Measurements from ENCODE around the gene RNU1-2. TPM values are rescaled to one million over a fixed set of nuclear protein-coding genes. Genes with fewer than 3 reads are reported as not detected.

Gene RNU1-2
- total and polyA plus RNA-seq, 2 of the 8 experiments (the other 6 are each of a cell fraction or from before 2014, with no cell fraction given): 145 to 1,303 TPM

DNA sequence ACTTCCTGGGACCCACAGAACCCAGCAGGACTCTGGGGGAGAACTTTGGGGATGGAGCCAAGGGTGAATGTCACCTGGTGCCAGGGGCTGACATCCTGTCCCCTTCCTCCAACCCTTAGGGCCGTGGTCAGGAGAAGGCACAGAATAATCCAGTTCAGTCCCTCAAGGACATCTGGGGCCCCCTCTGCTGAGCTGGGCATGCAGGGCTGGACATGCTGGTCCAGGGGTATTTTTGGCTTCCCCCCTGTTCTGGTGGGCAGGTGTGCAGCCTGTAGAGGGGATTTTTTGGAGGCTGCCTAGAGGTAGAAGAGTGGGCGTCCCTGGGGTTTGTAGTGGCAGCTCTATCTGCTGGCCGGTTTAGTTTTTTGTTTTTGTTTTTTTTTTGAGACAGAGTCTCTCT lies 22.6 kb downstream of the RNU1-2 start:
- DNase-seq (ENCODE audit: low read depth in 1 of 2, low spot score in 2 of 2) (no peak), FAIRE-seq (no peak)
- no peaks in the 10 kb centered on the region for H3K27me3 ChIP-seq (replicated peaks in 1 of 4; ENCODE audit: control insufficient read depth in 3 of 4, extremely low read depth in 1 of 4, insufficient read depth in 3 of 4, low read length in 3 of 4)
- 92% methylated on average over 2 of the region's 3 CpGs; no CpG with 5 or more reads in 1 of the 2 experiments for WGBS, 2 experiments (ENCODE audit: extremely low coverage in 1 of 2, insufficient coverage in 1 of 2, insufficient read length in 1 of 2, insufficient replicate concordance in 2 of 2, low coverage in 1 of 2, low lambda C conversion rate in 2 of 2, missing lambda C conversion rate in 1 of 2)
- H2AK5ac ChIP-seq (ENCODE audit: low read depth, low read length): no peak overlapping the region
- H3K9ac ChIP-seq (replicated peaks in 1 of 4; ENCODE audit: extremely low read depth in 1 of 4, low read depth in 3 of 4, low read length in 3 of 4): no peak overlapping the region
- H4K8ac ChIP-seq (ENCODE audit: extremely low read depth, insufficient read depth, low read length): no peak overlapping the region
- H3K9me3 ChIP-seq (ENCODE audit: insufficient read depth in 2 of 2, low read depth in 1 of 2, low read length in 1 of 2): no peaks in the 10 kb centered on the region
- H3K36me3 ChIP-seq (ENCODE audit: control insufficient read depth in 2 of 4, insufficient read depth in 4 of 4, low read length in 3 of 4): no peaks in the 10 kb centered on the region
- H2BK120ac ChIP-seq (replicated peaks; ENCODE audit: low read depth, low read length): no peak overlapping the region
- no peak overlapping the region for H2AFZ ChIP-seq (ENCODE audit: low read length)
- H2BK5ac ChIP-seq (ENCODE audit: low read depth, low read length): no peak overlapping the region
- peaks cover 5% of the 10 kb centered on the region; the same call in 1 of the 2 replicates for H3K79me1 ChIP-seq (ENCODE audit: low read depth, low read length)
- CTCF ChIA-PET (ENCODE audit: partially characterized antibody): interaction anchor here (2.4 kb wide), 1 partner anchor 12 kb away, joined by 6 read pairs; no protein-coding TSS in a partner anchor
- no peak overlapping the region for H2BK12ac ChIP-seq (ENCODE audit: low read depth, low read length)
- no peak overlapping the region for H4K91ac ChIP-seq (replicated peaks; ENCODE audit: insufficient read length, low read length)
- no peaks in the 10 kb centered on the region for H4K20me1 ChIP-seq (replicated peaks in 1 of 2; ENCODE audit: control insufficient read depth in 1 of 2, insufficient read depth in 2 of 2, low read length in 2 of 2)
- H3K4ac ChIP-seq (replicated peaks; ENCODE audit: insufficient read length, low read depth, low read length): no peak overlapping the region
- H3K23me2 ChIP-seq (ENCODE audit: low read depth, low read length): peaks cover 9% of the 10 kb centered on the region; the same call in 1 of the 2 replicates
- no peak overlapping the region for H2BK15ac ChIP-seq (ENCODE audit: low read length)
- peaks cover 0 to 14% of the 10 kb centered on the region in 2 experiments; a peak in 2 of 4 replicates for H3K79me2 ChIP-seq (ENCODE audit: control insufficient read depth in 1 of 2, insufficient read depth in 2 of 2, low read length in 2 of 2)
- POLR2A ChIA-PET (ENCODE audit: partially characterized antibody): interaction anchor here (2.1 kb wide), 1 partner anchor 14 kb away, joined by 9 read pairs; no protein-coding TSS in a partner anchor
- H4K5ac ChIP-seq (ENCODE audit: insufficient read length, low read depth, low read length): no peak overlapping the region
- peaks cover 0 to 30% (median 14%) of the 10 kb centered on the region in 4 experiments; a peak in 6 of 7 replicates for H3K4me1 ChIP-seq (replicated peaks in 1 of 4; ENCODE audit: control insufficient read depth in 3 of 4, insufficient read depth in 4 of 4, low read length in 3 of 4)
- H3K56ac ChIP-seq (replicated peaks; ENCODE audit: insufficient read length, low read depth, low read length): no peak overlapping the region
- no peak overlapping the region for H3K18ac ChIP-seq (ENCODE audit: extremely low read depth, low read length)
- H3K27ac ChIP-seq (ENCODE audit: low read depth, low read length): no peak overlapping the region
- no peak overlapping the region for H3K4me2 ChIP-seq (ENCODE audit: insufficient read depth in 1 of 2, low read depth in 2 of 2, low read length in 2 of 2)
- no peak overlapping the region for H3K14ac ChIP-seq (ENCODE audit: insufficient read length)
- H2BK20ac ChIP-seq (ENCODE audit: low read length): no peak overlapping the region
- no peak overlapping the region for H3K23ac ChIP-seq (ENCODE audit: insufficient read length)
- no peak overlapping the region for H3K4me3 ChIP-seq (ENCODE audit: extremely low read depth in 1 of 4, insufficient read depth in 2 of 4, low read depth in 3 of 4, low read length in 4 of 4)
- TF ChIP-seq, protein P1, sequence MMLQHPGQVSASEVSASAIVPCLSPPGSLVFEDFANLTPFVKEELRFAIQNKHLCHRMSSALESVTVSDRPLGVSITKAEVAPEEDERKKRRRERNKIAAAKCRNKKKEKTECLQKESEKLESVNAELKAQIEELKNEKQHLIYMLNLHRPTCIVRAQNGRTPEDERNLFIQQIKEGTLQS (IDR thresholded peaks at IDR 0.05; ENCODE audit: insufficient read depth, low read depth, low read length): no peak
- no peak for TF ChIP-seq RXRA (IDR thresholded peaks at IDR 0.05; ENCODE audit: insufficient read depth, low read depth, low read length)
- no peak for TF ChIP-seq POU5F1 (IDR thresholded peaks at IDR 0.05; ENCODE audit: low read depth, low read length)
- TF ChIP-seq BRCA1 (IDR thresholded peaks at IDR 0.05; ENCODE audit: low read depth, low read length): no peak
- TF ChIP-seq PHF8 (conservative IDR thresholded peaks at IDR 0.05; ENCODE audit: low read depth, low read length): no peak
- TF ChIP-seq HDAC2 (IDR thresholded peaks at IDR 0.05; ENCODE audit: borderline replicate concordance in 1 of 2, low read depth in 2 of 2, low read length in 2 of 2): no peak
- no peak for TF ChIP-seq SUZ12 (IDR thresholded peaks at IDR 0.05; ENCODE audit: low read length)
- no peak for TF ChIP-seq KDM4A (IDR thresholded peaks at IDR 0.05; ENCODE audit: low read depth, low read length, severe bottlenecking)
- no peak for TF ChIP-seq CTBP2 (IDR thresholded peaks at IDR 0.05; ENCODE audit: borderline replicate concordance, insufficient read depth, insufficient read length, low read length)
- TF ChIP-seq, protein P2, sequence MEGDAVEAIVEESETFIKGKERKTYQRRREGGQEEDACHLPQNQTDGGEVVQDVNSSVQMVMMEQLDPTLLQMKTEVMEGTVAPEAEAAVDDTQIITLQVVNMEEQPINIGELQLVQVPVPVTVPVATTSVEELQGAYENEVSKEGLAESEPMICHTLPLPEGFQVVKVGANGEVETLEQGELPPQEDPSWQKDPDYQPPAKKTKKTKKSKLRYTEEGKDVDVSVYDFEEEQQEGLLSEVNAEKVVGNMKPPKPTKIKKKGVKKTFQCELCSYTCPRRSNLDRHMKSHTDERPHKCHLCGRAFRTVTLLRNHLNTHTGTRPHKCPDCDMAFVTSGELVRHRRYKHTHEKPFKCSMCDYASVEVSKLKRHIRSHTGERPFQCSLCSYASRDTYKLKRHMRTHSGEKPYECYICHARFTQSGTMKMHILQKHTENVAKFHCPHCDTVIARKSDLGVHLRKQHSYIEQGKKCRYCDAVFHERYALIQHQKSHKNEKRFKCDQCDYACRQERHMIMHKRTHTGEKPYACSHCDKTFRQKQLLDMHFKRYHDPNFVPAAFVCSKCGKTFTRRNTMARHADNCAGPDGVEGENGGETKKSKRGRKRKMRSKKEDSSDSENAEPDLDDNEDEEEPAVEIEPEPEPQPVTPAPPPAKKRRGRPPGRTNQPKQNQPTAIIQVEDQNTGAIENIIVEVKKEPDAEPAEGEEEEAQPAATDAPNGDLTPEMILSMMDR (IDR thresholded peaks at IDR 0.05; ENCODE audit: control extremely low read depth in 1 of 3, insufficient read depth in 1 of 3, low read depth in 1 of 3, low read length in 3 of 3): no peak

Data from H1 (cell line).